ENCODE data around the gene MYO9B.

The MYO9B gene

GRCh38 chr19:17213334-17213733 lies 137.8 kb downstream of the MYO9B start:
- DNase-seq (ENCODE audit: low read depth in 2 of 2) = no peak

- no peak for DNase-seq (ENCODE audit: low read depth in 2 of 2)
These were observed 139.0 kb downstream of the MYO9B start for GRCh38 chr19:17214508-17215126.

- DNase-seq (ENCODE audit: low read depth in 2 of 2) = peak; percentile 69 to 70
These were observed 139.8 kb downstream of the MYO9B start, which contains the start of gene USE1 for GRCh38 chr19:17215127-17215971. Gene USE1, plus strand, starts transcription at chr19:17215357. Its CDS starts 49 bp downstream, at chr19:17215406.

- no peak for DNase-seq (ENCODE audit: low read depth in 2 of 2)
These were observed 140.6 kb downstream of the MYO9B start for GRCh38 chr19:17216058-17216670.

GRCh38 chr19:17219286-17219685 lies 143.7 kb downstream of the MYO9B start:
- no peak for DNase-seq (ENCODE audit: low read depth in 2 of 2)

GRCh38 chr19:17220207-17220758 lies 144.7 kb downstream of the MYO9B start:
- DNase-seq (ENCODE audit: low read depth in 2 of 2) = no peak

- DNase-seq (ENCODE audit: low read depth in 2 of 2) = no peak
These were observed 149.5 kb downstream of the MYO9B start for GRCh38 chr19:17225053-17225452.

- DNase-seq (ENCODE audit: low read depth in 2 of 2) = peak; percentile 94 to 95
These were observed 150.7 kb downstream of the MYO9B start, which contains the start of gene OCEL1 for GRCh38 chr19:17226002-17226933. Gene OCEL1, plus strand, starts transcription at chr19:17226226. Its CDS starts 22 bp downstream, at chr19:17226248.

GRCh38 chr19:17227798-17228367 lies 152.3 kb downstream of the MYO9B start:
- no peak for DNase-seq (ENCODE audit: low read depth in 2 of 2)

GRCh38 chr19:17229890-17230289 lies 154.3 kb downstream of the MYO9B start:
- DNase-seq (ENCODE audit: low read depth in 2 of 2) = no peak

GRCh38 chr19:17232258-17232657 lies 156.7 kb downstream of the MYO9B start:
- no peak for DNase-seq (ENCODE audit: low read depth in 2 of 2)

GRCh38 chr19:17234911-17235299 lies 159.3 kb downstream of the MYO9B start:
- peak in 1 of 2 donors; percentile 37 for DNase-seq (ENCODE audit: low read depth in 2 of 2)

- peak; percentile 39 to 53 for DNase-seq (ENCODE audit: low read depth in 2 of 2)
These were observed 159.9 kb downstream of the MYO9B start for GRCh38 chr19:17235300-17235970.

- DNase-seq (ENCODE audit: low read depth in 2 of 2) = no peak
These were observed 160.6 kb downstream of the MYO9B start for GRCh38 chr19:17235971-17236777.

GRCh38 chr19:17236811-17237543 lies 161.4 kb downstream of the MYO9B start:
- DNase-seq (ENCODE audit: low read depth in 2 of 2) = no peak

- no peak for DNase-seq (ENCODE audit: low read depth in 2 of 2)
These were observed 162.4 kb downstream of the MYO9B start for GRCh38 chr19:17237747-17238706.

- DNase-seq (ENCODE audit: low read depth in 2 of 2) = no peak
These were observed 164.6 kb downstream of the MYO9B start for GRCh38 chr19:17240062-17240752.
